ENCODE results near the gene PLCB1.
"Not testable (repeated sequence)": the region's sequence is repeated elsewhere in the genome, so short reads cannot be mapped to it uniquely, and the experiment has no call there.

Gene PLCB1

DNA sequence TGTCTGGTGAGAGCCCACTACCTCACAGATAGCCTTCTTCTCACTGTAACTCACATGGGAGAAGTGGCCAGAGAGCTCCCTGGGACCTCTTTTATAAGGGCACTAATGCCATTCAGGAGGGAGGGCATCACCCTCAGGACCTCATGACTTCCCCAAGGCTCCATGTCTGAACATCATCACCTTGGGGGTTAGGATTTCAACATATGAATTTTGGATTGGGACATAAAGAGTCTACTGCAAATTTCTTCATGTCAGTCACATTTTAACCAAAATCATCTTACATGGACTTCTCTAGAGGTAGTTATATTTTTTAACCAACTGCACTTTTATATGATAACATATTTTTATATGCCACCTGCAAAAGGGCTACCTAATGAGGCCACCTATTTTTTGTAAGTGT lies 324.7 kb downstream of the PLCB1 start:
- H3K27ac ChIP-seq = no peak overlapping the region
- TF ChIP-seq, protein P1, sequence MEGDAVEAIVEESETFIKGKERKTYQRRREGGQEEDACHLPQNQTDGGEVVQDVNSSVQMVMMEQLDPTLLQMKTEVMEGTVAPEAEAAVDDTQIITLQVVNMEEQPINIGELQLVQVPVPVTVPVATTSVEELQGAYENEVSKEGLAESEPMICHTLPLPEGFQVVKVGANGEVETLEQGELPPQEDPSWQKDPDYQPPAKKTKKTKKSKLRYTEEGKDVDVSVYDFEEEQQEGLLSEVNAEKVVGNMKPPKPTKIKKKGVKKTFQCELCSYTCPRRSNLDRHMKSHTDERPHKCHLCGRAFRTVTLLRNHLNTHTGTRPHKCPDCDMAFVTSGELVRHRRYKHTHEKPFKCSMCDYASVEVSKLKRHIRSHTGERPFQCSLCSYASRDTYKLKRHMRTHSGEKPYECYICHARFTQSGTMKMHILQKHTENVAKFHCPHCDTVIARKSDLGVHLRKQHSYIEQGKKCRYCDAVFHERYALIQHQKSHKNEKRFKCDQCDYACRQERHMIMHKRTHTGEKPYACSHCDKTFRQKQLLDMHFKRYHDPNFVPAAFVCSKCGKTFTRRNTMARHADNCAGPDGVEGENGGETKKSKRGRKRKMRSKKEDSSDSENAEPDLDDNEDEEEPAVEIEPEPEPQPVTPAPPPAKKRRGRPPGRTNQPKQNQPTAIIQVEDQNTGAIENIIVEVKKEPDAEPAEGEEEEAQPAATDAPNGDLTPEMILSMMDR (conservative IDR thresholded peaks at IDR 0.05) = no peak
- no peak for TF ChIP-seq ZFX (IDR thresholded peaks at IDR 0.05)

DNA sequence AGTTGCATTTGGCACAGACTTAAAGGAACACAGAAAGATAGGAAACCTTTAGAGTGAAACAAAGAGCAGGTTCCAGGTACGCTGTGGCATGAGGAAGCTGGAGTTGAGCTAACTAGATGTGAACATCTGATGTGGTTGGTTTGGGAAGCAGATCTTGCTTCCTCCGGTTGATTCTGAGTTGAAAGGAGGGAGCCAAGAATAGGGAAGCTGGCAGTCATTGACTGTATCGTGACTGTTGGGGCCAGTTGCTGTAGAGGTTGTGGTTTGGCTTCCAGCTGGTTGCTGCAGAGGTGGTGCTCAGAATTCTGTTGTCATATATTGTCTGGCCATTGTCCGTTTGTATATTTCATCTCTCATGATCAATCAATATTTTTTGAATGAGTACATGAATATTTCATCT lies 325.9 kb downstream of the PLCB1 start:
- TF ChIP-seq ZFX (IDR thresholded peaks at IDR 0.05) = no peak
- TF ChIP-seq, protein P1 (conservative IDR thresholded peaks at IDR 0.05) = no peak
- no peak overlapping the region for H3K27ac ChIP-seq

DNA sequence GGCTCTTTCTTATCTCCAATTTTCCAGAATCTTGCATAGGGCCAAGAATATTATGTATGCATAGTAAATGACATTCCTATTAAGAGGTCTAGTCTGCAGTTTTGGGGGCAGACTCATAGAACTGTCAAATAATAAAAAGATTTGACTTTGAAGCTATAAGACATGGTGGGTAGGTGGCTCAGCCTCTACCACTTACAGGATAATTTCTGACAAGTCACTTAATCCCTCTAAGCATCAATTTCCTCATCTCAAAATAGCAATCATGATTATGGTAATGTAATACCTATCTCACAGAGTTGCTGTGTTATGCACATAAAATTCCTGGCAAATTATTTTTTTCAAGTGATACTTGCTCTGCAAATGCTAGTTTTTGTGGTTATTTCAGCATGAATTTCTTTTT lies 329.1 kb downstream of the PLCB1 start:
- no peak overlapping the region for H3K27ac ChIP-seq

DNA sequence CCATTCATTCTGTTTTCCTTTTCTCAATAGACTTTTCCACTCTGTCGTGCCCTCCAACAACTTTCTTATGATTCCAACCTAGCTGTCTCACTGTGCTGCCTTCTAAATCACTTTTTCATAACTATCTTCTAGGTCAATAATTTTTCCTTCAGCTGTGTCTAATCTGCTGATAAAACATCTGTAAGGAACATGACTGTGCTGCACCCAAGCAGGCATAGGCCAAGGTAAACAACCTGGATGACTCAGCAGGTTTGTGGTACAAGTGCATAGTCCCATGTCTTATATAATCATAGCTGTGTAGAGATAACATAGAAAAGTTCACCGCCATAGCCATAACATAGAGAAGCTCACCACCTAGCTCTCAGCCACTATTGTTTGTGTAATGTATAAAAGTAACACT lies 332.3 kb downstream of the PLCB1 start:
- H3K27ac ChIP-seq = no peak overlapping the region
- TF ChIP-seq, protein P1 (conservative IDR thresholded peaks at IDR 0.05) = no peak
- TF ChIP-seq ZFX (IDR thresholded peaks at IDR 0.05) = no peak

More for the DNA sequence above, 329.1 kb downstream of the PLCB1 start:
- TF ChIP-seq ZFX (IDR thresholded peaks at IDR 0.05) = no peak
- TF ChIP-seq, protein P1 (conservative IDR thresholded peaks at IDR 0.05) = no peak

DNA sequence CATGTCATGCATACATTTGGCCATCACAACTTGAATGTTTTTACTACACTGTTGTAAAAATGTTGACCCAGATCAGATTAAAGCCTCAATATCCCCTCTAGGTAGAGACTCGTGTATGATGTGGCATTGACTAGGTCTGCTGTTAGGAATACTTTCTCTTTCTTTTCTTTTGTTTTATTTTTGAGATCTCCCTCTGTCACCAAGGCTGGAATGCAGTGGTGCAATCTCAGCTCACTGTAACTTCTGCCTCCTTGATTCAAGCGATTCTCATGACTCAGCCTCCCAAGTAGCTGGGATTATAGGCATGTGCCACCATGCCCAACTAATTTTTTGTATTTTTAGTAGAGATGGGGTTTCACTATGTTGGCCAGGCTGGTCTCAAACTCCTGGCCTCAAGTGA lies 334.7 kb downstream of the PLCB1 start:
- not testable (repeated sequence) for H3K27ac ChIP-seq

DNA sequence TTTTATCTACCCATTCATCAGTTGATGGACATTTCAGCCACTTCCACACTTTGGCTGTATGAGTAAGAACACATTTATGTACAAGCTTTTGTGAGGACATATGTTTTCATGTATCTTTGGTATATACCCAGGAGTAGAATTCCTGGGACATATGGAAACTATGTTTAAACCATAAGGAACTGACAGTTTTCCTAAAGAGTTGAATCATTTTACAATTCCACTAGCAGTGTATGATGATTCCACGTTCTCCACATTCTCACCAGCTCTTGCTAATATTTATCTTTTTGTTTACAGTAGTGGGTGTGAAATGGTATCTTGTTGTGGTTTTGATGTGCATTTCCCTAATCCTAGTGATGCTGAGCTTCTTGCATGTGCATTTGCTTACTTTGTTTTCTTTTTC lies 338.1 kb downstream of the PLCB1 start:
- H3K27ac ChIP-seq = no peak overlapping the region
- TF ChIP-seq, protein P1 (conservative IDR thresholded peaks at IDR 0.05) = no peak
- TF ChIP-seq ZFX (IDR thresholded peaks at IDR 0.05) = no peak

DNA sequence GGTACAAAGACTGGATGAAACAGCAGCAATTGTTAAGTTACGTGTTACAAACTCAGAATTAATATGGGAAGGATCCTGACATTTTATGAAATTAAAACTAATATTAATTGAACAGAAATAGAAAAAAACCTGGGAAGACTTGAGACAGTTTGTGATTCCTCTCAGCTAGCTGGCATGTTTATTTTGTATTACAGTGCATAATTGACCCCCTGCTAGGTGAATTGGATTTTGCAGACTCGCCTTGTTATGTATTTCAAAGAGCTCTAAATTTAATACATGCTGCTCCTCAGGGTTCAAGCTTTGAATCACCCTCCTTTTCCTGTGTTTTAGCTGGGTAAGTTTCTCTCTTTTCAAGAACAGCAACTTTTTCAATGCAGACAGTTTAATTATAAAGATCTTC lies 339.4 kb downstream of the PLCB1 start:
- TF ChIP-seq, protein P1 (conservative IDR thresholded peaks at IDR 0.05) = no peak
- no peak for TF ChIP-seq ZFX (IDR thresholded peaks at IDR 0.05)
- H3K27ac ChIP-seq = no peak overlapping the region

DNA sequence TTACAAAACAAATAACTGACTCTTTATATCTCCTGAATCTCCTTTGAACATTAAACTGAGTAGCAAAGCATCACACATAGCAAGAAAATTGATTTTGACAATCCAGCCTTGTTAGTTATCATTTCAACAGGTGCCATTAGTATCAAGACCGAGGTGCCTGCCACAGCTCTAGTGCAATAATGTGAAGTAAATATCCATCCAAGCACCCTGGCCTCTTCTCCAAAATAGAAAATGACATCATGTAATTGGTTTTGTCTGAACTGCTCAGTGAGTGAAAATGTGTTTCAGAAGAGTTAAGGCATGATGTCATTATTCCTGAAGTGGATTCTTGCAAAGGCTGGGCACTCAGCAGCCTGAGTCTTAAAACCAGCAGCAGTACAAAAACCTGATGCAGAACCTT lies 341.4 kb downstream of the PLCB1 start:
- H3K27ac ChIP-seq = no peak overlapping the region
- TF ChIP-seq ZFX (IDR thresholded peaks at IDR 0.05) = no peak
